Activated naive CD4-positive, alpha-beta T cell (primary cell): ENCODE results near the gene DIPK1A.

Experiments
- DNase-seq, 4 experiments: peaks; one replicate each; lab custom pipeline; 2025; lab: John Stamatoyannopoulos, UW

The DIPK1A gene

GRCh38 chr1:92953491-92953890 is 7.8 kb downstream of the DIPK1A start:
- DNase-seq: no peak

- no peak for DNase-seq
Measured at GRCh38 chr1:92952714-92953113, 8.5 kb downstream of the DIPK1A start.

- no peak for DNase-seq
Measured at GRCh38 chr1:92951141-92951582, 10.1 kb downstream of the DIPK1A start.

- no peak for DNase-seq
Measured at GRCh38 chr1:92949937-92950817, 11.1 kb downstream of the DIPK1A start.

- no peak for DNase-seq
Measured at GRCh38 chr1:92948071-92948470, 13.2 kb downstream of the DIPK1A start.

- no peak for DNase-seq
Measured at GRCh38 chr1:92945748-92946270, 15.5 kb downstream of the DIPK1A start.

GRCh38 chr1:92944901-92945747 is 16.1 kb downstream of the DIPK1A start:
- DNase-seq: no peak

- DNase-seq: no peak
Measured at GRCh38 chr1:92943502-92943847, 17.8 kb downstream of the DIPK1A start.

- no peak for DNase-seq
Measured at GRCh38 chr1:92940541-92940940, 20.7 kb downstream of the DIPK1A start.

- no peak for DNase-seq
Measured at GRCh38 chr1:92937731-92938130, 23.5 kb downstream of the DIPK1A start.

GRCh38 chr1:92936865-92937264 is 24.4 kb downstream of the DIPK1A start:
- DNase-seq: no peak

GRCh38 chr1:92934395-92935378 is 26.6 kb downstream of the DIPK1A start:
- DNase-seq: no peak

- DNase-seq: no peak
Measured at GRCh38 chr1:92933459-92933858, 27.8 kb downstream of the DIPK1A start.

- no peak for DNase-seq
Measured at GRCh38 chr1:92931691-92932090, 29.6 kb downstream of the DIPK1A start.

- DNase-seq: no peak
Measured at GRCh38 chr1:92929461-92929860, 31.8 kb downstream of the DIPK1A start.

GRCh38 chr1:92927870-92928269 is 33.4 kb downstream of the DIPK1A start:
- no peak for DNase-seq

- no peak for DNase-seq
Measured at GRCh38 chr1:92926873-92927272, 34.4 kb downstream of the DIPK1A start.

- DNase-seq: no peak
Measured at GRCh38 chr1:92924501-92924900, 36.8 kb downstream of the DIPK1A start.

- no peak for DNase-seq
Measured at GRCh38 chr1:92923664-92924063, 37.6 kb downstream of the DIPK1A start.

GRCh38 chr1:92922356-92923035 is 38.8 kb downstream of the DIPK1A start:
- no peak for DNase-seq
